Activated B cell treated with CpG ODN at 0.5 μM for 24 hours (primary cell): Measurements from ENCODE around the gene DYRK1A. TPM values are rescaled to one million over a fixed set of nuclear protein-coding genes. Genes with fewer than 3 reads are reported as not detected.
A peak's percentile ranks its signal among the peaks of the same experiment; 100 is the strongest.

Experiments
- ATAC-seq: fragments of 200-7000 bp; cut with Tn5 transposase; one replicate; pipeline ENCODE4 v1.10.0; 2021; ENCODE audit warnings: low read depth, mild to moderate bottlenecking, moderate library complexity
- CTCF ChIA-PET: fragments of 350-600 bp; sonication (Branson Sonifier 250); formaldehyde crosslinking; loops from one replicate; lab custom pipeline; 2021; ENCODE audit warnings: antibody characterized with exemption; lab: Charles Lee
- POLR2A ChIA-PET: fragments of 350-600 bp; sonication (Branson Sonifier 250); formaldehyde crosslinking; loops from one replicate; lab custom pipeline; 2021; ENCODE audit warnings: antibody characterized with exemption; lab: Charles Lee
- DNase-seq: peaks from one replicate; pipeline ENCODE4 v3.0.0; 2022
- H3K27ac Mint-ChIP-seq: one replicate; pipeline ENCODE4 v1.8.0; 2020; ENCODE audit warnings: mixed read lengths
- H3K27me3 Mint-ChIP-seq: one replicate; pipeline ENCODE4 v1.8.0; 2021; ENCODE audit warnings: mixed read lengths
- H3K36me3 Mint-ChIP-seq: one replicate; pipeline ENCODE4 v1.8.0; 2021; ENCODE audit warnings: low read depth, mixed read lengths
- H3K4me1 Mint-ChIP-seq: one replicate; pipeline ENCODE4 v1.8.0; 2021; ENCODE audit warnings: mixed read lengths
- H3K4me3 Mint-ChIP-seq: one replicate; pipeline ENCODE4 v1.8.0; 2020; ENCODE audit warnings: mild to moderate bottlenecking, mixed read lengths
- H3K9me3 Mint-ChIP-seq: one replicate; pipeline ENCODE4 v1.8.0; 2020; ENCODE audit warnings: mixed read lengths
- CTCF ChIP-seq: fragments of 200-600 bp; IDR thresholded peaks from one replicate; pipeline ENCODE4 v1.8.0; 2022; ENCODE audit warnings: antibody characterized with exemption, mild to moderate bottlenecking
- intact Hi-C: fragments of 100-400 bp; cut with micrococcal nuclease; formaldehyde crosslinking; loops from one replicate; pipeline ENCODE4 v1.15.1; 2024
- total RNA-seq: library from RNA; stranded (reverse); gene quantifications from 2 replicates; pipeline ENCODE4 v1.2.3, GENCODE V29; 2022

DYRK1A gene
- total RNA-seq, 1 donor from 2014 or later = 99.9 TPM

GRCh38 chr21:37475186-37475868, 108.8 kb downstream of the DYRK1A start:
- Mint-ChIP-seq H3K27me3 (no peaks in the 10 kb centered on the region), H3K27ac (peak overlapping the region; percentile 5), H3K36me3 (peaks cover 51% of the 10 kb centered on the region), H3K4me1 (peaks cover 55% of the 10 kb centered on the region), H3K9me3 (no peaks in the 10 kb centered on the region), H3K4me3 (no peak overlapping the region)
- ChIA-PET POLR2A (interaction anchor here (0.6 to 1.1 kb wide), 2 partner anchors 100 to 208 kb away, joined by 3 to 5 read pairs; partner anchors contain the start of gene VPS26C), CTCF (interaction anchor here (1.7 kb wide), 1 partner anchor 11 kb away, joined by 10 read pairs; no protein-coding TSS in a partner anchor)
- intact Hi-C loops = no loop called here
- peak; percentile 52 for ATAC-seq
- no peak for TF ChIP-seq CTCF
- no peak for DNase-seq

- intact Hi-C loops = no loop called here
Measured at GRCh38 chr21:37478794-37479193, 112.2 kb downstream of the DYRK1A start.

GRCh38 chr21:37483776-37484175, 117.2 kb downstream of the DYRK1A start:
- no peak overlapping the region for H3K27ac Mint-ChIP-seq
- POLR2A ChIA-PET = no interaction called here
- no peak overlapping the region for H3K4me3 Mint-ChIP-seq
- intact Hi-C loops = loop anchor here (2.0 kb wide), 1 partner anchor 19 kb away; no protein-coding TSS in a partner anchor
- peaks cover 69% of the 10 kb centered on the region for H3K36me3 Mint-ChIP-seq
- TF ChIP-seq CTCF = no peak
- H3K9me3 Mint-ChIP-seq = no peaks in the 10 kb centered on the region
- ATAC-seq = no peak
- CTCF ChIA-PET = no interaction called here
- no peak for DNase-seq
- H3K27me3 Mint-ChIP-seq = no peaks in the 10 kb centered on the region
- H3K4me1 Mint-ChIP-seq = no peaks in the 10 kb centered on the region

More at GRCh38 chr21:37478794-37479193, 112.2 kb downstream of the DYRK1A start:
- Mint-ChIP-seq H3K4me1 (peaks cover 30% of the 10 kb centered on the region), H3K36me3 (peaks cover 63% of the 10 kb centered on the region), H3K27me3 (no peaks in the 10 kb centered on the region), H3K4me3 (no peak overlapping the region), H3K9me3 (no peaks in the 10 kb centered on the region), H3K27ac (no peak overlapping the region)
- ChIA-PET CTCF (interaction anchor here (1.0 kb wide), 1 partner anchor 85 kb away, joined by 3 read pairs; no protein-coding TSS in a partner anchor), POLR2A (no interaction called here)
- no peak for DNase-seq
- no peak for TF ChIP-seq CTCF
- ATAC-seq = no peak

- H3K27ac Mint-ChIP-seq = no peak overlapping the region
- H3K36me3 Mint-ChIP-seq = peaks cover 76% of the 10 kb centered on the region
- ChIA-PET POLR2A (interaction anchor here (0.7 kb wide), 1 partner anchor 261 kb away, joined by 4 read pairs; no protein-coding TSS in a partner anchor), CTCF (no interaction called here)
- H3K9me3 Mint-ChIP-seq = no peaks in the 10 kb centered on the region
- no peak for TF ChIP-seq CTCF
- H3K27me3 Mint-ChIP-seq = no peaks in the 10 kb centered on the region
- no peaks in the 10 kb centered on the region for H3K4me1 Mint-ChIP-seq
- DNase-seq = no peak
- intact Hi-C loops = loop anchor here (2.0 kb wide), 1 partner anchor 20 kb away; no protein-coding TSS in a partner anchor
- H3K4me3 Mint-ChIP-seq = no peak overlapping the region
- no peak for ATAC-seq
Measured at GRCh38 chr21:37484535-37485474, 118.2 kb downstream of the DYRK1A start.
